CD4-positive, alpha-beta memory T cell (primary cell): ENCODE measurements around the gene GFRA4. TPM values are rescaled to one million over a fixed set of nuclear protein-coding genes. Genes with fewer than 3 reads are reported as not detected.
A peak's percentile ranks its signal among the peaks of the same experiment; 100 is the strongest.

Experiments
- CTCF ChIA-PET: fragments of 350-600 bp; sonication (Branson Sonifier 250); formaldehyde crosslinking; loops from one replicate; lab custom pipeline; 2021; ENCODE audit warnings: inconsistent platforms; ENCODE audit not compliant: partially characterized antibody; lab: Charles Lee
- POLR2A ChIA-PET: fragments of 350-600 bp; sonication (Branson Sonifier 250); formaldehyde crosslinking; loops from one replicate; lab custom pipeline; 2021; ENCODE audit not compliant: partially characterized antibody; lab: Charles Lee
- DNase-seq, 5 donors: peaks; one replicate each; pipeline versions ENCODE4 v3.0.0 to v3.0.0-alpha.2; 2020 to 2022; ENCODE audit warnings: mixed read lengths in 1 of 5
- H3K27ac ChIP-seq: one replicate; pipeline ENCODE4 v1.7.0; 2013; ENCODE audit warnings: low read depth, low read length
- H3K27me3 ChIP-seq: 2 replicates; pipeline ENCODE4 v1.7.0; 2013; ENCODE audit warnings: mild to moderate bottlenecking, low read length, moderate library complexity; ENCODE audit not compliant: insufficient read depth
- H3K36me3 ChIP-seq: 2 replicates; pipeline ENCODE4 v1.7.0; 2013; ENCODE audit warnings: mild to moderate bottlenecking, low read length, moderate library complexity; ENCODE audit not compliant: insufficient read depth
- H3K4me1 ChIP-seq: 2 replicates; pipeline ENCODE4 v1.7.0; 2013; ENCODE audit warnings: mild to moderate bottlenecking, low read length, moderate library complexity; ENCODE audit not compliant: insufficient read depth
- H3K4me3 ChIP-seq, 2 donors: one replicate each; pipeline ENCODE4 v1.7.0; 2013; ENCODE audit warnings: low read length in 2 of 2, mild to moderate bottlenecking in 1 of 2
- H3K9me3 ChIP-seq, 2 donors: one replicate each; pipeline ENCODE4 v1.7.0; 2013; ENCODE audit warnings: low read length in 2 of 2, control low read depth in 1 of 2; ENCODE audit not compliant: control insufficient read depth in 1 of 2
- H3K27ac Mint-ChIP-seq, 7 donors: one replicate each; pipeline ENCODE4 v1.8.0; 2020 to 2021; ENCODE audit warnings: mixed read lengths in 7 of 7, mild to moderate bottlenecking in 6 of 7, inconsistent platforms in 3 of 7, moderate library complexity in 3 of 7
- H3K27me3 Mint-ChIP-seq, 2 donors: one replicate each; pipeline ENCODE4 v1.8.0; 2020 to 2021; ENCODE audit warnings: mixed read lengths in 2 of 2
- H3K36me3 Mint-ChIP-seq, 2 donors: one replicate each; pipeline ENCODE4 v1.8.0; 2020 to 2021; ENCODE audit warnings: mixed read lengths in 2 of 2, inconsistent platforms in 1 of 2, mild to moderate bottlenecking in 1 of 2
- H3K4me1 Mint-ChIP-seq, 4 donors: one replicate each; pipeline ENCODE4 v1.8.0; 2020 to 2021; ENCODE audit warnings: mixed read lengths in 4 of 4, mild to moderate bottlenecking in 1 of 4
- H3K4me3 Mint-ChIP-seq, 8 donors: one replicate each; pipeline ENCODE4 v1.8.0; 2020 to 2021; ENCODE audit warnings: mixed read lengths in 8 of 8, mild to moderate bottlenecking in 7 of 8, moderate library complexity in 6 of 8, inconsistent platforms in 3 of 8
- H3K9me3 Mint-ChIP-seq, 8 donors: one replicate each; pipeline ENCODE4 v1.8.0; 2020 to 2021; ENCODE audit warnings: mixed read lengths in 8 of 8, mild to moderate bottlenecking in 5 of 8, inconsistent platforms in 3 of 8, moderate library complexity in 1 of 8
- intact Hi-C: fragments of 100-400 bp; cut with micrococcal nuclease; formaldehyde crosslinking; loops from one replicate; pipeline ENCODE4 v1.15.1; 2023
- polyA plus RNA-seq, 2 donors: library from polyadenylated mRNA; unstranded; fragments of 300-500 nt; fragmentation: Illumina TruSeq; gene quantifications; one replicate each; pipeline ENCODE4 v1.2.3, GENCODE V29; 2021
- total RNA-seq, 2 experiments: library from RNA; stranded (reverse); gene quantifications; one replicate each; pipeline ENCODE4 v1.2.3, GENCODE V29; 2021

GFRA4 gene
- total and polyA plus RNA-seq, 4 experiments from 2014 or later, result not detected

GRCh38 chr20:3655131-3655405, 8.1 kb downstream of the GFRA4 start:
- no peak overlapping the region for H3K27ac Mint-ChIP-seq
- CTCF ChIA-PET, result no interaction called here

GRCh38 chr20:3654326-3655130, 8.7 kb downstream of the GFRA4 start:
- CTCF ChIA-PET, result interaction anchor here (1.6 kb wide), 1 partner anchor 24 kb away, joined by 4 read pairs; no protein-coding TSS in a partner anchor
- POLR2A ChIA-PET, result no interaction called here
- Histone ChIP-seq H3K4me3 (no peak overlapping the region), H3K27ac (no peak overlapping the region), H3K9me3 (no peaks in the 10 kb centered on the region), H3K27me3 (no peaks in the 10 kb centered on the region), H3K36me3 (no peaks in the 10 kb centered on the region), H3K4me1 (no peaks in the 10 kb centered on the region)
- H3K9me3 Mint-ChIP-seq, result peaks cover 2 to 16% (median 6%) of the 10 kb centered on the region in 8 donors
- no peak overlapping the region for H3K4me3 Mint-ChIP-seq
- peaks cover 6 to 20% (median 11%) of the 10 kb centered on the region in 4 donors for H3K4me1 Mint-ChIP-seq
- H3K36me3 Mint-ChIP-seq, result peaks cover 5 to 14% of the 10 kb centered on the region in 2 donors
- H3K27ac Mint-ChIP-seq, result peak overlapping the region in 1 of 7 donors; percentile 16
- peaks cover 8 to 12% of the 10 kb centered on the region in 2 donors for H3K27me3 Mint-ChIP-seq
- no peak for DNase-seq
- intact Hi-C loops, result no loop called here

More at GRCh38 chr20:3655131-3655405, 8.1 kb downstream of the GFRA4 start:
- peaks cover 11 to 14% of the 10 kb centered on the region in 2 donors for H3K27me3 Mint-ChIP-seq
- Histone ChIP-seq H3K4me1 (no peaks in the 10 kb centered on the region), H3K27me3 (no peaks in the 10 kb centered on the region), H3K9me3 (no peaks in the 10 kb centered on the region), H3K27ac (no peak overlapping the region), H3K4me3 (no peak overlapping the region), H3K36me3 (no peaks in the 10 kb centered on the region)
- POLR2A ChIA-PET, result no interaction called here
- peaks cover 2 to 16% (median 6%) of the 10 kb centered on the region in 8 donors for H3K9me3 Mint-ChIP-seq
- DNase-seq, result no peak
- no peak overlapping the region for H3K4me3 Mint-ChIP-seq
- H3K36me3 Mint-ChIP-seq, result peaks cover 5 to 13% of the 10 kb centered on the region in 2 donors
- intact Hi-C loops, result no loop called here
- H3K4me1 Mint-ChIP-seq, result peaks cover 6 to 24% (median 12%) of the 10 kb centered on the region in 4 donors

GRCh38 chr20:3653921-3654320, 9.3 kb downstream of the GFRA4 start:
- H3K27ac ChIP-seq, result no peak overlapping the region
- no peak overlapping the region for H3K4me3 ChIP-seq
- Mint-ChIP-seq H3K36me3 (peaks cover 9 to 14% of the 10 kb centered on the region in 2 donors), H3K27me3 (peaks cover 3 to 6% of the 10 kb centered on the region in 2 donors), H3K27ac (no peak overlapping the region), H3K4me3 (no peak overlapping the region), H3K4me1 (peaks cover 4 to 16% (median 7%) of the 10 kb centered on the region in 4 donors), H3K9me3 (peaks cover 2 to 16% (median 6%) of the 10 kb centered on the region in 8 donors)
- intact Hi-C loops, result no loop called here
- ChIA-PET POLR2A (no interaction called here), CTCF (interaction anchor here (1.6 kb wide), 1 partner anchor 23 kb away, joined by 4 read pairs; no protein-coding TSS in a partner anchor)
- no peaks in the 10 kb centered on the region for H3K36me3 ChIP-seq
- H3K4me1 ChIP-seq, result no peaks in the 10 kb centered on the region
- no peaks in the 10 kb centered on the region for H3K27me3 ChIP-seq
- H3K9me3 ChIP-seq, result no peaks in the 10 kb centered on the region
- DNase-seq, result no peak

GRCh38 chr20:3652676-3653596, 10.3 kb downstream of the GFRA4 start:
- CTCF ChIA-PET, result interaction anchor here (1.6 kb wide), 1 partner anchor 22 kb away, joined by 4 read pairs; no protein-coding TSS in a partner anchor
- H3K9me3 ChIP-seq, result no peaks in the 10 kb centered on the region

GRCh38 chr20:3652221-3652620, 11.0 kb downstream of the GFRA4 start:
- H3K36me3 Mint-ChIP-seq, result peaks cover 19 to 27% of the 10 kb centered on the region in 2 donors
- no peaks in the 10 kb centered on the region for H3K9me3 ChIP-seq
- POLR2A ChIA-PET, result no interaction called here
- H3K27me3 ChIP-seq, result no peaks in the 10 kb centered on the region
- no peaks in the 10 kb centered on the region for H3K4me1 ChIP-seq
- peak overlapping the region in 1 of 7 donors; percentile 29 for H3K27ac Mint-ChIP-seq
- DNase-seq, result no peak
- CTCF ChIA-PET, result no interaction called here
- intact Hi-C loops, result no loop called here
- H3K27ac ChIP-seq, result no peak overlapping the region
- peaks cover 2 to 16% (median 6%) of the 10 kb centered on the region in 8 donors for H3K9me3 Mint-ChIP-seq
- H3K4me1 Mint-ChIP-seq, result peaks cover 2 to 13% (median 4%) of the 10 kb centered on the region in 4 donors
- H3K27me3 Mint-ChIP-seq, result no peaks in the 10 kb centered on the region
- no peak overlapping the region for H3K4me3 ChIP-seq
- H3K4me3 Mint-ChIP-seq, result peak overlapping the region in 1 of 8 donors; percentile 15
- no peaks in the 10 kb centered on the region for H3K36me3 ChIP-seq

More at GRCh38 chr20:3652676-3653596, 10.3 kb downstream of the GFRA4 start:
- peaks cover 17 to 21% of the 10 kb centered on the region in 2 donors for H3K36me3 Mint-ChIP-seq
- Histone ChIP-seq H3K27me3 (no peaks in the 10 kb centered on the region), H3K36me3 (no peaks in the 10 kb centered on the region), H3K27ac (no peak overlapping the region), H3K4me1 (no peaks in the 10 kb centered on the region), H3K4me3 (no peak overlapping the region)
- peaks cover 0 to 2% of the 10 kb centered on the region in 2 donors for H3K27me3 Mint-ChIP-seq
- POLR2A ChIA-PET, result no interaction called here
- intact Hi-C loops, result no loop called here
- peaks cover 2 to 16% (median 6%) of the 10 kb centered on the region in 8 donors for H3K9me3 Mint-ChIP-seq
- DNase-seq, result no peak
- peak overlapping the region in 2 of 8 donors; percentile 7 to 15 for H3K4me3 Mint-ChIP-seq
- H3K4me1 Mint-ChIP-seq, result peaks cover 2 to 13% (median 4%) of the 10 kb centered on the region in 4 donors
- H3K27ac Mint-ChIP-seq, result peak overlapping the region in 2 of 7 donors; percentile 29 to 43

GRCh38 chr20:3651204-3651962, 11.8 kb downstream of the GFRA4 start:
- peak overlapping the region in 1 of 7 donors; percentile 9 for H3K27ac Mint-ChIP-seq
- Histone ChIP-seq H3K27me3 (no peaks in the 10 kb centered on the region), H3K36me3 (no peaks in the 10 kb centered on the region), H3K4me3 (no peak overlapping the region), H3K4me1 (no peaks in the 10 kb centered on the region), H3K27ac (no peak overlapping the region), H3K9me3 (no peaks in the 10 kb centered on the region)
- no peak overlapping the region for H3K4me3 Mint-ChIP-seq
- ChIA-PET POLR2A (no interaction called here), CTCF (no interaction called here)
- peaks cover 24 to 33% of the 10 kb centered on the region in 2 donors for H3K36me3 Mint-ChIP-seq
- intact Hi-C loops, result no loop called here
- H3K9me3 Mint-ChIP-seq, result peaks cover 2 to 16% (median 6%) of the 10 kb centered on the region in 8 donors
- H3K4me1 Mint-ChIP-seq, result peaks cover 2 to 13% (median 4%) of the 10 kb centered on the region in 4 donors
- DNase-seq, result no peak
- H3K27me3 Mint-ChIP-seq, result no peaks in the 10 kb centered on the region
